D341Med (cell line): ENCODE results near the gene PAX5.

Experiments used
- DNase-seq: peaks from one replicate; pipeline ENCODE4 v3.0.0; 2012; ENCODE audit warnings: low spot score

The PAX5 gene

DNA sequence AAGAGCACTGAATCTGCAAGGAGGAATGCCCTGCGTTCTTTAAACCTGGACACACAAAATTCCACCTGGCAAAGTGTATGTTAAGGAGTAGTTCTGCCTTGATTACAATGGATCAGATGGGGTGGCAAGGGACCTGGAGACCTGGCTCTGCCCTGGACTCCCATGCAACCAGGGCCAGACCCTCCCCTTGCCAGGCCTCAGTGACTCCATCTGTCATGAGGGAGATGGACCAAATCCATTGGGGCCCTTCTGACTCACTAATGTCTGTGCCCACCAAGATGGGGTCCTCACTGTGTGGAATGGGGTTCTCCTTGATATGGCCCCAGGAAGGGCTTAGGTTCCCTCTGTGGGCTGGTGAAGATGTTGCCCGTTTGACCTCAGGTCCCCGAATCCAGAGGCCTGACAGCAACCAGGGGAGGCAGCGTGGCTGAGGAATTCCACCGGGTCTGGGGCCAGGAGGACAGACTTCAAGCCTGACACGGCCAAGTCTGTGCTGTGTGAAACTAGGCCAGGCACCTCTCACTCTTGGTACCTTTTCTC lies 100.3 kb downstream of the PAX5 start:
- no peak for DNase-seq

DNA sequence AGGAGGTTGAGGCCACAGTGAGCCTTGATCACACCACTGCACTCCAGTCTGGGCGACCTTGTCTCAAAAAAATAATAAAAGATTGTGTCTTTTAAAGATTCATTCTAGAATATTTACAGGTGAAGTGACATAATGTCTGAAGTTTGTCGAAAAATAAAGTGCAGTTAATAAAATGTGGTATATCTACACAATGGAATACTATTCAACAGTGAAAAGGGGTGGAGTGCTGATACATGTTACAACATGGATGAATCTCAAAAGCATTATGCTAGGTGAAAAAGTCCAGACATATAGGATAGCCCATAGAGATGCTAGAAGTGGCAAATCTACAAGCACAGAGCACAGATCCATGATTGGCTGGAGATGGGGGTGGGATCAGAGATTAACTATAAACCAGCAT lies 101.9 kb downstream of the PAX5 start:
- no peak for DNase-seq

DNA sequence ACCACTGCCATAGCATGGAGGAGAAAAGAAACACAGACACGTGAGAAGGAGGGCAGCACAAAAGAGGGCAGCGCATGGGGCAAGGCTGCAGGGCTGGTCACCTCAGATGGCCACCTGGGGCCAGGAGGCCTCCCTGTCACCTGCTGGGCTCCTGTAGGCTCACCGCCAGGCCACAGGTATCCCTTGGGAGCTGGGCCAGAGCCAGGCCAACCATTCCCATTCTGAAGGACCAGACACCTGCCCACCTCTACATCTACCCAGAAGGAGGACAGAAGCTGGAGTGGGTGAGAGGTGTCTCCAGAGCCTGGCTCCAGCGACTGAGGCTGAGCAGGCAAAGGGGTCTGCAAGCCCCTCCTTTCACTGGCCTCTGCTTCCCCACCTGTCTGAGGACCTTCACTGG lies 103.1 kb downstream of the PAX5 start:
- no peak for DNase-seq

DNA sequence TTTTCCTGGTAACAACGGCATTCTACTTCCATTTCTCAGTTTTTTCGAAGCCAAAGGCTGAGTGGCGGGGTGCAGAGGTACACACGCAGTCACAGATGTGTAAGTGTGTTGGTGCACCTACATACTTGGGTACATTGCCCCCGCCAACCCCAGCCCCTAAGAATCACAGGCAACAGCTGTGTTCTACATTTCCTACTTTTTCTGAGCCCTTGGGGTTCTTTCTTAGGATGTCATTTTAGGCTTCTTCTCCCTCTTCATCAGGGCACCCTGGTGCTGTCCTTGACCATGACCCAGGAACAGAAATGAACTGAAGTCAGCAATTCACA lies 104.8 kb downstream of the PAX5 start:
- no peak for DNase-seq

DNA sequence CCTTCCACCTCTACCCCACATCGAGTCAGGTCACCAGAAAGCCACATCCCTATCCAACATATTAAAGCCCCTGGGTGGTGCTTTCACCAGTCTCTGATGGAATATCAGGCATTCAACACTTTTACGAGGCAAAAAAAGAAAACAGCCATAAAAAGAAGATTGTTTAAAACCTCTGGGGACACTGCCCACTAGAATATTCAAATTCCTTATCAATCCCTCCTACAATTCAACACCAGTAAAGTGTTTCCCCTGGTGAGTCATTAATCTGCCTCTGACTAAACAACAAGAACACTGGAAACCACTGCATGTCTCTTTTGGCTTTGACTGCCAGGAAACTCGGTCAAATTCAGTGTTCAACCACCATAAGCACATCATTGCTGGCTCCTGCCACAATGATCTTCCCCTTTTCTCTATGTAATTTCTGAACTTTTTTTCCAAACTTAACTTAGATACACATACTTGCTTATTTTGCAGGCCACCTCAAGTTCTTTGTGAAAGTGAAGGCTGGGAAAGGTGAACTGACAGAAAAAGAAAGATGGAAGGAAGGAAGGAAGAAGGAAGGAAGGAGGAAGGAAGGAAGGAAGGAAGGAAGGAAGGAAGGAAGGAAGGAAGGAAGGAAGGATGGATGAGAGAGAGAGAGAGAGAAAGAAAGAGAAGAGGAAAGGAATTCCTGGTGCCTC lies 105.3 kb downstream of the PAX5 start:
- DNase-seq: no peak

DNA sequence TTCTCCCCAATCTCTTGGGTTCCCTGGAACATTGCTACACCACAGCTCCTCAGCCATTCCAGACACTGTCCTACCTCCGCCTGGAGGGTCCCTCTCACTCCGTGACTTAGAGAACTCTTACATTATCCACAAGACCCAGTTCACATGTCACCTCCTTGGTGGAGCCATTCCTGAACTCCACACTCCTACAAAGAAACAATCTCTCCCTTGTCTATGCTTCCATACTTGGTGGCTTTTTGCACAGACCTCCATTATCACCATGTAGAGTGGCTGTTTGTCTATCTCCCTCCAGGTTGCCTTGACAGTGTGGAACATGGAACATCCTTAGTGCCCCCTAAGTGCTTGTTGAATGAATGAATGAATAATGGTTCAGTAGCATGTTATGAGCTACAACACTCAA lies 105.9 kb downstream of the PAX5 start:
- DNase-seq: no peak

DNA sequence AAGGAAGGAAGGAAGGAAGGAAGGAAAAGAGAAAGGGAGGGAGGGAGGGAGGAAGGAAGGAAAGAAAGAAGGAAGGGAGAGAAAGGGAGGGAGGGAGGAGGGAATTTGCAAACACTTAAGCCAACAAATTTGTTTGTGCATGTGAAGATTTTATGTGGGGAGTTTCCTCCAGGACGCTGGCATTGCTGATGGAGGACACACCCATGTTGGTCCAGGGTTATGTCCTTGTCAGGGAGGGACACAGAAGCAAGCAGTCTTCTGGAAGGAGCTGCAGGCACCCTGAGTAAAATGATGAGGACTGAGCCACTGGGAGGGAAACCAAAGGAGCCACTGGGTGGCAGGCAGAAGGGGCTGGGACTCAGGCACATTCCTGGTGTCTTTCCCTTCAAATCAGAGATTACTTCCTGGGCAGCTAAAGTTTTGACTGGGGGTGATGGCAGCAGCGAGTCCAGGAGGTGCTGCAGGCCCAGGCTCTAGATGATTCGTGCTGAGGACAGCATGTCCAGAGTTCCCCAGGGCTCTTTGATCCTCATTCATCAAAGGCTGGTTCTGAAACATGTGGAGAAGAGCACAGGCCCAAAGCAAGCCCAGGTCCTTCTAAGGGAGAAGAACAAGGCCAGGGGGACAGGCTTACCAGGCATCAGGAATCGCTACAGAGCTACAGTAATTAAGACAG lies 109.2 kb downstream of the PAX5 start:
- DNase-seq: no peak

DNA sequence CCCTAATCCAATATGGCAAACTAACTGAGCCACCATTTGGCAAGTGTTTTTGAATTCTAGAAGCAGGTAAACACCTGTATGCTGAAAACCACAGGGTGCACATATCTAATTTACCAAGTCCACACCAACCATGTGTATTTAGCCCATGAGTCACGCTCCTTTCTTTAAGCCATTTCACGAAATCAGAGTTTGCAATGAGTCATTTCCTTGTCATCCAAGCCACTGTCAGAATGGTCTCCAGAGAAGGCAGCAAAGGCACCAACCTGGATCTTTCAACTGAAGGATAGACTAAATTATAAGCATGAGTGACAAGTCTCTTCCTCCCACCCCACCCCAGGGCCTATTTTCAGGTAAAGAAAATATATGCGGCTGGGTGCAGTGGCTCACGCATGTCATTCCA lies 110.0 kb downstream of the PAX5 start:
- DNase-seq: no peak

DNA sequence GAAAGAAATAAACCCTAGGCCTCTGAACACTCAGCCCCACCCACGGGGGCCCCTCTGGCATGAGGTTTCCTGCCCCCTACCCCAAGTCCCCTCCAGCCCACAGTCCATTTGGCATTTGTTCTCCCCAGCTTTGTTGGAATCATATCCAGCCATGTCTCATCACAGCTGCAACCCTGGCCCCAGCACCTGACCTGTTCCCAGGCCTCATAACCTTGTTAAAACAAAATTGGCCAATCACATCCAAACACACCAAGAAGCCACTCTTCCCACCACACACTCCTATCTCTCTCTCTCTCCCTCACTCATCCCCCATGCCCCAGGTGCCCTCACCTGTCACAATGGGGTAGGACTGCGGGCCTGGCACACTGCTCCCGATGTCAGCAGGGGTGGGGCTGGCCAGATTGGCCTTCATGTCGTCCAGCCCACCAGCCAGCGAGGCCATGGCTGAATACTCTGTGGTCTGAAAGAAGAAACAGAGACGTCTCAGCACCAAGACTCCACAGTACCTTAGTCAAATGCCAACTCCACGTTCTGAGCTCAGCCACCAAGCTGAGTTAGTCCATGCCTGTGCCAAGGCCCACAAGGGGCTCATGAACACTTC lies 110.9 kb downstream of the PAX5 start:
- DNase-seq: no peak

DNA sequence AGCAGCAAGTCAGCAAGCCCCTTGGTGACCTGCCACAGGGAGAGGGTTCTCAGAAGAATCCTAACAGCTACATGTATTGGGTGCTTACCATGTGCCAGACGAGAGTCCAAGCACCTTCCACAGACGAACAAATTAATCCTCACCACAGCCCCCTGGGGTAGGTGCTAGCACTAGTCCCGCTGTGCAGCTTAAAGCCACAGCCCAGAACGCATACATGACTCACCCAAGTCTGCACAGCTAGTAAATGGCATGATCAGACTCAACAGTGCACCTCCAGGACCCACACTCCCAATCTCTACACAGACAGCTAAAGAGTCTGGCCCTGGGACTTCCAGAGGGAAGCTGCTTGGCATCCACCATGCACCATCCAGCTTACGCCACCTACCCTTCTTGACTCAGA lies 111.5 kb downstream of the PAX5 start:
- DNase-seq: no peak

DNA sequence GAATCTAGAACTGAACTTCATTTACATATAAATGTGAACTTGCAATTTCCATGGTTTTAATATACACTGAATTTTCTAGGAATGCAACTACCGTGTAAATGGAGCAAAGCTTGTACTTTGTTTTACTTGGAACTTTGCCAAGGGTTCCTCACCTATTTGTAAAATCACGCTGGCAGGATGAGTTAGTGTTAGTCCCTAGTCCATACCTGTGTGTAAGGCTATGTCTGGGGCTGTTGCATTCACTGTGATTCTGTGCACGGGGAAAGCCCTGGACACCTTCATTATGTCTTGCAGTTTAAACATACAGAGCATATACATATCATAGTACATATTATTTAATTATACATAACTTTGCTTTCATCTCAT lies 119.9 kb downstream of the PAX5 start:
- DNase-seq: no peak

DNA sequence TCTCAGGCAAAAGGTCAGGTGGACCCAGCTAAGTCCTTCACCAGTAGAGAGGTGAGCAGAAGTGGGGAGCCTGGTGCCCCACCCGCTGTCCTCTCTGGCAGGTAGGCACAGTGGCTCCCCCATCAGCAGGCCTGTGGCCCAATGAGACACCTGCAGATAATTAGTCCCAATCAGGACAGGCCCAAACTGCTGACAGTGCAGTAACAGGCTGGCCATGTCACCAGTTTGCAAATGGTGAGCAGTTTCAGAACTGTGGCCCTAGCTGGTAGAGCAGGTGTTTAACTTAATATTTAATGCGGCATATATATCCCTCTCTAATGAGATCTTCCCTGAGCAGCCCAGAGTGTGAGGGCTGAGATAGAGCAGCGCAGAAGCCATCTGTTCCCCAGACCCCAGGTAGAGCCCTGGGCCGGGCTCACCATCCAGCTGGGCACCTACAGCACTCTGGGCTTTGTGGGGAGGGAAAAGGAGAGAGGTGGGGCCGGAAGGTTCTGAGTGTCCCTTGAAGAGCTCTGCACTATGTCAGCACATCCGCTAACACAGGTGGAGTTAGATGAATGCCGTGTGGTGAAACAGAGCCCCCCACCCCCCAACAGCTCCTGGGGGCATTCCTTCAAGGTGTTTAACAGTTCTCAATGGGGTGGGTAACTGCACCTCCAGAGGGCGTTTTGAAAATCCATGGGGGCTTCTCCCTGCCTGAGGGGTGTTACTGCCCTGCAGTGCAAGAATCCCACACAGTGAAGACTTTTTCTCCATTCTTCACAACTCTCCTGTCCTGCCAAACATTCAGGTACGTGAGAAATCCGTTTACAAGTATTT lies 120.5 kb downstream of the PAX5 start:
- DNase-seq: no peak

DNA sequence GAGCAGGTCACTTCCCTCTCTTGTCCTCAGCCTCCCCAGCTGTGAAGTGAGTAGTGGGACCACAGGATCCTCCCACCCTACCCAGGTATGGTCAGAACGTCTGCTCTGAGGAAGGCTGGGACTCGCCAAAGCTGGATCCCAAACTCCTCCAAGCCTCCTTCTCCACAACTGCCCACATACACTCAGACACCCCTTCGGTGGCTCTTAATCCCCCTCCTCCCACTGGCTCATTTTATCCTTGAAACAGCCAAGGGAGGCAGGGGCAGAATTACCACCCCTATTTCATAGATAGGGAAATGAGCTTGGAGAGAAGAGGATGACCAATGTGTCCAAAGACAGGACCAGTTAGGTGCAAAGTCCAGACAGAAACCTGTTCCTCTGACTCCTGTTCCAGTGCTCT lies 121.4 kb downstream of the PAX5 start:
- DNase-seq: no peak

DNA sequence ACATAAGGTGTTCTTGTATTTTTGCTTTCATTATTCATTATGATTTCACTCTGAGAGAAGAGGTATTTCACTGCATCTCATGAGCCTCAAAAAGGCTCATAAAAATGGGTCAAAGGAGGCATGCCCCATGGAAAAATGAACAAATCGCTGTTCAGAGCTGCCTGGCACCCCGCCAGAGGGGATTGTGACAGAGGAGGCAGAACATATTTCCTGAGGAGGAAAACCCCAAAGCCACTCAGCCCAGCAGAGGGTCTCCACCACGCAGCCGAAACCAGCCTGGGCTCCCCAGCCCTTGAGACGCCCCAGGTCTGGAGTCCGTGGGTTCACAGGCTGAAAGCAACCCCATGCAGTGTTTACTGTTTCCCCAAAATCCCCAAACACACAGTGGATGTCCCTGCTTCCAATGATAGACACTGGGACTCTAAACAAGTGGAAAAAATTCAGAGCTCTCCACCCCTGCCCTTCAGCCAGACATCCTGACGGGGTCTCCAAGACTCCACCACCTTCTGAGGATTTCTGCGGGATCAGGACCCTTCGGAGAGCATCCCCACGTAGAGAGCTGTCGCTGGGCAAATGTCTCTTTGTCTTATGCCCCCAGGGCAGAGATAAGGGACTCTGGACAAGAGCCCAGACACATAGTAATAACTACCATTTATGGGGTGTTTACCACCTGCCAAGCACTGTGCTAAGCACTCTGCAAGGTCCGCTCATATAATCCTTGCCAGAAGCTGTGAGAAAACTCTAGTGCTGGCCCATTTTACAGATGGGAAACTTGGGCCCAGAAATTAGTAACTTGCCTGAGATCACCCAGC lies 122.3 kb downstream of the PAX5 start:
- no peak for DNase-seq

DNA sequence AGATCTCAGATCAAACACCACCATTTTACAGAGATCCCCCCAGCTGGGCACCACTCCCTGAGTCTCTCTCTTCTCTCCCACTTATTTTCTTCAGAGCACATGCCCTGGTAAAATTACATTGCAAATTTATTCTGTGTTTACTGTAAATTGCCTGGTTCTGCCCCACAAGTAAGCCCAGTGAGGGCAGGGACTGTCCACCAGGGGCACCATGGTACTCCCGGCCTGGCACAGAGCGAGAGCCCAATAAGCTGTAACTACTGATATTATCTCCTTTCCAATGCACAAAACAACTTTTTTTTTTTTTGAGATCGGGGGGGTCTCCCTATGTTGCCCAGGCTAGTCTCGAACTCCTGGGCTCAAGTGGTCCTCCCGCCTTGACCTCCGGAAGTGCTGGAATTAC lies 123.0 kb downstream of the PAX5 start:
- no peak for DNase-seq

DNA sequence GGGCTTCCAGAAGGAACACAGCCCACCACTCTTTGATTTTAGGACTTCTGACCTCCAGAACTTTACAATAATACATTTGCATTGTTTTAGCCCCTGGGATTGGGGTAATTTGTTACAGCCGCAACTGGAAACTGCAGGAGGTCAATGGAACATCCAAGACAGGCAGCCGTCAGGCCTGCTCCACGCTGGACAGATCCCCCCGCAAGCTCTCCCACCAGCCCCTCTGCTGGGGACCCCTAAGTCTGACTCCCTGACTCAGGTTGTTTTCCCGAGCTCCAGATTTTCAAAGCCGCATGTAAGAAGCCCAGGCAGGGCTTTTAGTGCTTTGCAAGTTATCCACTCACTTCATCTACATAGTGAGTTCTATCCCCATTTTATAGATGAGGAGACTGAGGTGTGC lies 127.6 kb downstream of the PAX5 start:
- no peak for DNase-seq

DNA sequence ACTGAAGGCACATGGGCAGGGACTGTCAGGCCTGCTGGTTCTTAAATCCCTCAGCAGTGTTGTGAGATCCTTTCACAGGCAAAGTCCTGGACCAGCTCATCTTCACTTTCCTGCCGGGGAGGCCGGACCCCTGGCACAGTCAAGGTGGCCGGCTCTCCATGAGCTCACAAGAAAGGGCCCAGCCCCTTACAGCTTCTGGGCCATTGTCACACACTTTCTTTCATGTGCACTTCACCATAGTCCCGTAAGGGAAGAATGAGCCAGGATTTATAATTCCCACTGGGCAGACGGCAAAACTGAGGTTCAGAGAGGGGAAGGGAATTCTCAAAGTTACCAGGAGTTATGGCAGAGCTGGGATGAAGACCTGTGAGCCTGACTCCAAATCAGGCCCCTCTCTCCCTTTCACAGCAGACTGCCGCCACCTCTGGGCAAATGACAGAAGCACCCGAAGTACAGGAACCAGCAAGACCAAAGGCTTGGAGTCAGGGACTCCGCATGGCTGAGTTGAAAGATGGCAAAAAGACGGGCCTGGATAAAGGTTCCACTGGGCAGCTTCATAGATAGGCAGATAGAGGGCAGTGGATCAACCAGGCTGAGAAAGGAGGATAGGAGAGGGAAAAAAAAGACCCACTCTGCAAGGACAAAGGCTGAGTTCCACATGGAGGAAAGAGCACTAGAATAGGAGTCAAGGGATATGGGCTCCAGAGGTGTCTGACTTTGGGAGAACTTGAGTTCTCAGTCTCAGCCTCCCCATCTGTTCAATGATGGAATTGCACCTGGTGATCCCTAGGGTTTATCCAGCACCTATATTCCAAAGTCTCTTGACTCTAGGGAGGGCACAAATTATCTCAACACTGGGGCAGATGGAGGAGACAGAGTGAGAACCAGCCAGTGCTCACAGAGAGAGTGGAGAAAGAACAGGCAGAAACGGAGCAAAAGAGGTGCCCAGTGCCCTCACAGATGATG lies 128.7 kb downstream of the PAX5 start:
- no peak for DNase-seq

DNA sequence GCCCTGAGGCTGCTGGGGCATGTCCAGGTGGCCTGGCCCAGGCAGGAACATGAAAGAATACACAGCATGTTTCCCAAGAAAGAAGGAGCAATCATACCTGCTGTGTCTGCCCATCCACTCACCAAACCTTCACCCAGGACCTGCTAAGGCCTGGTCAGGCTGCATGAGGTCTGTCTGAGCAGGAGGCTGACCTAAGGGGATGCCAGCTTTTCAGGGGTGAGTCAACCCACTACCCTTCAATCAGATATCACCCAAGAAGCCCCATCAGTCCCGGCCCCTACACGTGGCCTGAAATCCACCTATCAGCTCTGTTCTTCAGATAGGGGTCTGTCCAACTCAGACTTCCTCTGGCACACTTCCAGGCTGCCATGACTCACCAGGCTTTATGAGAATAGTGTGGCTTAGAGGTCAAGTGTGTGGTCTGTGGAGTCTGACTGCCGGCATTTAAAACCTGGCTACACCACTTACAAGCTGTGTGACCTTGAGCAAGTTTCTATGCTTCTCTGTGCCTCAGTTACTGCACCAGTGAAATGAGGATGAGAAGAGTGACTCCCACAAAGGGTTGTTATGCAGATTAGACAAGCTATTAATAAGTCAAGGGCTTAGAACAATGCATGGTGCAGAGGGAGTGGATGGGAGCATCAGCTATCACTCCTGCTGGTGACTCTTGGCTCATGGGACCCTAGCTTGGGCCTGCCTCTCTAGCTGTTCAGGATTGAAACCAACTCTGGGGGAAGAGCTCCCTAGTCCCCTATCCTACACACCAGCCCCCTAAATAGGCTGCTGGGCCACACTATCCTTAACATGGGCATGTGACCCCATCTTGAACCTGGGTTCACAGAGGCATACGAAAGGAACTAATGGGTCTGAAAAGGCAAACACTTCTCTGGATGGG lies 130.3 kb downstream of the PAX5 start:
- DNase-seq: no peak

DNA sequence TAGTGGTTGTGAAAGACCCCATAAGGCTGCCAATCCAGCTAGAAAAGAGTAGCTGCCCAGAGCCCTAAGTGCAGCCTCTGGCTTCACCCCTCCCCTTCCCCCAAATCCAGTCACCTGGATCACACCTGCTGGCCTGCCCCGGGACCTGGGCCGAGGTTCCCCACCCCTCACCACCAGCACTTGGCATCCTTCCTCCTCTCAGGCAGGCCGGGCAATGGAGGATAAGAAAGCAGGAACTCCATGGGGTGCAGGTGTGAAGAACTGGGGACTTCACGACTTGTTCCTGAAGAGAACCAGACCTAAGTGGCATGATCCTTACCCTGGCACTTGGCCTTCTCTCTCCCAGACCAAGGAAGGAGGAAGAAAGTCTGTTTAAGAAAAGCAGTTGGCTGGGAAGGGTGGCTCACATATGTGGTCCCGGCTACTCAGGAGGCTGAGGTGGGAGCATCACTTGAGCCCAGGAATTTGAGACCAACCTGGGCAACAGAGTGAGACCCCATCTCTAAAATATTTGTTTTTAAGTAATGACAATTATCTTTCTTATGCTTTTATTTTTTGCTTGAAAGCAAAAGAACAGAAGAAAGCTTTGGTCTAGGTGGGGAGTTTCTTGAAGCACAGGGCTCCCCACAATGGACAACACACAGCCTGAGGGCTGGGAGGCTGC lies 131.1 kb downstream of the PAX5 start:
- no peak for DNase-seq
